Umbilical cord (tissue), 2 donors: Measurements from ENCODE around the gene SYPL2. TPM values are rescaled to one million over a fixed set of nuclear protein-coding genes. Genes with fewer than 3 reads are reported as not detected.
"Not testable (repeated sequence)": the region's sequence is repeated elsewhere in the genome, so short reads cannot be mapped to it uniquely, and the experiment has no call there.

ENCODE experiments used
- DNase-seq: peaks from one replicate; pipeline ENCODE4 v3.0.0-alpha.2; 2015; ENCODE audit warnings: low spot score
- total RNA-seq: library from RNA; depleted of rRNA; stranded (reverse); fragments of >200 nt; gene quantifications from one replicate; pipeline ENCODE4 v1.2.3, GENCODE V29; 2014; ENCODE audit warnings: low replicate concordance; ENCODE audit not compliant: insufficient read depth

Gene SYPL2
- total RNA-seq, 1 donor from 2014 or later, result not detected

- DNase-seq, result no peak
Measured at GRCh38 chr1:109470245-109470644, 3.9 kb downstream of the SYPL2 start.

DNA sequence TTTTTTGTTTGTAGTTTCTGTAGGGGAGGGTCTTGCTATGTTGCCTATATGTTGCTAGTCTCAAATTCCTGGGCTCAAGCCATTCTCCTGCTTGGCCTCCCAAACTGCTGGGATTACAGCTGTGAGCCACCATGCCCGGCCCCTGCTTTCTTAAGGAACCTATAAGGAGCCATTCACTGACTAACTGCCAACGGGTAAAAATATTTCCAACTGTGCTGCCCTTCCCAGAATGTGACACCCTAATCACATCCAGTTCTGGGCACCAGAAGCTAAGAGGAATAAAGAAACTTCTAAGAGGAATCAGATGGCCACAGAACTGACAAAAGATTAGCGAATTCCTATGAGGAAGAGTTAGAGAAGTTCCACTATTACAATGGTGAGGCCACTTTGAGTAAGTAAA, 6.4 kb downstream of the SYPL2 start:
- no peak for DNase-seq

- DNase-seq, result not testable (repeated sequence)
Measured at GRCh38 chr1:109473284-109474057, 7.1 kb downstream of the SYPL2 start.

GRCh38 chr1:109474697-109475096, 8.4 kb downstream of the SYPL2 start:
- no peak for DNase-seq

DNA sequence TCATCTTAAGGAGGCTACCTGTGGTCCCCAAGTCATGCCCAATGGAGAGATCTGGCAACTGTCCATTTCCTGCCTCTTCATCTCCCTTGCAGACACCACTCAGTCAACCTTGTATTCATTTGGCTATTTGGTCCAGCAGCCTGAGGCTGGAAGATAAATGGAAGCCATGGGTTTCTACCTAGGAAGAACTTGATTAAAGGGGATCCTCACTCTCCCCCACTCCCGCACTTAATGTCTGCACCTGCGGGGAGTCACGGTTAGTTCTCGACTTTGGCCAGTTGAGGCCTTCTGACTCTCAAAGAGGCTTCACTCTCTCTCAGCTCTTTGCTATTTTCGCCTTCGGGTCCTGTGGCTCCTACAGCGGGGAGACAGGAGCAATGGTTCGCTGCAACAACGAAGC, 8.9 kb downstream of the SYPL2 start:
- no peak for DNase-seq

GRCh38 chr1:109476825-109477224, 10.5 kb downstream of the SYPL2 start:
- DNase-seq, result no peak

- no peak for DNase-seq
Measured at GRCh38 chr1:109477821-109478220, 11.5 kb downstream of the SYPL2 start.

DNA sequence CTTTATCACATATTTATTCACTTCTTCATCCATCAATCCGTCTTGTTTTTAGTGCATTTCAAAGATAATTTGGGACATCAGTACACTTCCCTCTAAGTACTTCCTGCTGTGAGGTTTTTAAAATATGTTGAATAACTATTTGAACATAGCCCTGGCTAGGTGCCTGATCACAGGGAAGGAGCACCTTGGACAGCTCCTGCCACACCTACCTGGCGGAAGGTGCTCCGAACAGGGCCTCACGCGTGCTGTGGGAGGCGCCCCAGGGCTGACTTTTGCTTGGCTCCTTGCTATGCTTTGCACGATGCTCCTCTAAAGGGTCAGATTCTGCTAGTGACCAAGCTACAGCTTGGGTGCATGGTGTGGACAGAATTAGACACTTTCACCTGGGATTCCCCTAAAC, 12.5 kb downstream of the SYPL2 start:
- DNase-seq, result no peak

GRCh38 chr1:109479311-109479710, 13.0 kb downstream of the SYPL2 start:
- no peak for DNase-seq

- no peak for DNase-seq
Measured at GRCh38 chr1:109479901-109480300, 13.6 kb downstream of the SYPL2 start.

GRCh38 chr1:109481646-109482045, 15.3 kb downstream of the SYPL2 start:
- DNase-seq, result no peak

GRCh38 chr1:109482242-109482641, 15.9 kb downstream of the SYPL2 start:
- no peak for DNase-seq

DNA sequence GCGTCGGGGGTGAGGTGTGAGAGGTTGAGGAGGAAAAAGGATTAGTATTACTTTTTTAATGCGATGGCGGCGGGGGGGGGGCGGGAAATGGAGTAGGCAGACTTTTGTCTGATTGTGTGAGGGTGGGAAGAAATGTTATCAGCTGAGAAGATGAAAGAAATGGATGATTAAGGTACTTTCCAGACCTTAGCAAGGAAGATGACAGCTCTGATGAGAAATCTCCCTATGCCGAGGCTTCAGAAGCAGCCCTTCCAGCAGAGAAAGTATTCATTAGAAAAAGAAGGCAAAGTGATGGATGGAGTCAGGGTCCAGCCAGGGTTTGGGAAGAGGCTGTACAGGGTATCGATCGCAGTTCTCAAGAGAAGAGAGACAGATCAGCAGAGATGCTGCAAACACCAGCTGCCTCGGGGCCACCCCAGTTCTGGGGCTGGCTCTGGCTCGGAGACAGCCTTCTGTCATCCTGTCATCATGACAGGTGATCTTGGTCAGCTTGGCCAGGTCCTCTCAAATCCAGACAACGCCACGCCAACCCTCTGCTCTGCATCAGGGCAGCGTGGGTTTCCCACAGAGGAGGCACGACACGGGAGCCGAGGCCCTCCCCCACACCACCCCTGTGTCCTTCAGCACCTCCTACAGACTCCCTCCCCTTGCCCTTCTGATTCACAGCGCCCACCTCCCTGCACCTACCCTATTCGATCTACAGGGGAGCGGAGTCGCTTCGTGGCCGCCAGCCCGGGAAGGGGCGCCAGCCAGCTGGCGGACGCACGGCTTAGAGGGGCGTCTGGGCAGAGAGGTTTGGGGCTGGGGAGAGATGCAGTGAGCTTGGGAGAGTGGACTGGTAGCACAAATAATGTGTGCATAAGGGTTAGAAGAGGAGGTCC, 16.7 kb downstream of the SYPL2 start:
- no peak for DNase-seq

GRCh38 chr1:109483672-109484518, 17.5 kb downstream of the SYPL2 start, which contains the start of gene ATXN7L2:
TSS of gene ATXN7L2 (plus strand) at chr1:109483905. CDS start at chr1:109483954, 49 bp downstream.
- DNase-seq, result peak; percentile 95

GRCh38 chr1:109484519-109484975, 18.2 kb downstream of the SYPL2 start:
- no peak for DNase-seq

- DNase-seq, result no peak
Measured at GRCh38 chr1:109485001-109485400, 18.7 kb downstream of the SYPL2 start.

DNA sequence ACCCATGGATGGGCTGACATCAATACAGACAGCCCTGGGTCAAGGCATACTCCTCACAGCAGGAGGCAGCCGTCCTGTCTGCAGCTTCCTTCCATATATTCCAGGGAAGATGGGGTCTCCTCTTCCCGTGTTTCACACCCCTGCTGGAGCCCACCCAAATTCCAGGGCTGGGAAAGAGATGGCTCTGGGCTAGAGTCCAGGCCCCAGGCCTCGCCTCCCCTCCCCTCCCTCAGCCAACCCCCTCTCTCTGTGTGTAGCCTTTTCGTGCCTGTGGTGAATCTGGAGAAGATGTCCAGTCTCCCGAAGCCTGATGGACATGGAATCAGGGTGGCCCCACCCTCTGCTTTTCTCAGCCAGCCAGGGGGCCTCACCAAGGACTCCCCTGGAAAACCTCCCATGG, 20.9 kb downstream of the SYPL2 start:
- DNase-seq, result no peak

DNA sequence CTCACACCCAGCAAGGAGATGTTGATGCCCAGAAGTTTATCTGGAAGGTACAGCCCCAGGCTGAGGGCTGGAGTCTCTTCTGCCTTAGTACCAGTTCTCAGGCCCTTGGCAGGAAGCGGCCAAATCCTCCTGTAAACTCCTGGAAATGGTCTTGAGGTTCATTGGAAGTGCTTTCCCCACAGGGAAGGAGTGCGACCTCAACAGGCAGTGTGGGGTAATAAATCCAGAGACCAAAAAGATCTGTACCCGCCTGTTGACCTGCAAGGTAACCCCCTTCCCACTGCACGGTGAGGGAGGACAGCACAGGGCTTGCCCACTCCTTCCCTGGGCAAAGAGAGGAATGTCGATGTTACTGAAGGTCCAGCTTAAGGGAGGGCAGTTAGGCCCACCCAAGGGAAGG, 21.9 kb downstream of the SYPL2 start:
- no peak for DNase-seq

- no peak for DNase-seq
Measured at GRCh38 chr1:109488696-109489095, 22.4 kb downstream of the SYPL2 start.

GRCh38 chr1:109490029-109490933, 23.9 kb downstream of the SYPL2 start:
- peak; percentile 71 for DNase-seq

- DNase-seq, result no peak
Measured at GRCh38 chr1:109490934-109491302, 24.6 kb downstream of the SYPL2 start.
